Measurements from ENCODE around the gene PCDHGA5.
"Not testable (repeated sequence)": the region's sequence is repeated elsewhere in the genome, so short reads cannot be mapped to it uniquely, and the experiment has no call there.

The PCDHGA5 gene

GRCh38 chr5:141363952-141364660 lies at the start of gene PCDHGA5:
PCDHGA5 (plus strand) TSS chr5:141364162; CDS start chr5:141364331, 169 bp downstream.
- DNase-seq: no peak

GRCh38 chr5:141316963-141317362 lies 47.0 kb upstream of the PCDHGA5 start:
- DNase-seq: not testable (repeated sequence)

GRCh38 chr5:141319202-141319601 lies 44.8 kb upstream of the PCDHGA5 start:
- no peak for DNase-seq

GRCh38 chr5:141319699-141320098 lies 44.3 kb upstream of the PCDHGA5 start:
- DNase-seq: no peak

- peak; percentile 89 for DNase-seq
Measured at GRCh38 chr5:141320225-141321169, 43.5 kb upstream of the PCDHGA5 start, which contains the start of gene TAF7. TAF7 (minus strand) TSS chr5:141320784; CDS start chr5:141320044, 740 bp downstream.

- DNase-seq: no peak
Measured at GRCh38 chr5:141322261-141322660, 41.7 kb upstream of the PCDHGA5 start.

GRCh38 chr5:141326088-141326854 lies 37.7 kb upstream of the PCDHGA5 start:
- peak; percentile 55 for DNase-seq

- no peak for DNase-seq
Measured at GRCh38 chr5:141328231-141328630, 35.7 kb upstream of the PCDHGA5 start.

- peak; percentile 14 for DNase-seq
Measured at GRCh38 chr5:141330299-141331080, 33.5 kb upstream of the PCDHGA5 start, which contains the start of gene PCDHGA1. PCDHGA1 (plus strand) TSS chr5:141330514.

- DNase-seq: not testable (repeated sequence)
Measured at GRCh38 chr5:141332571-141332970, 31.4 kb upstream of the PCDHGA5 start.

- DNase-seq: peak; percentile 4
Measured at GRCh38 chr5:141338538-141339306, 25.2 kb upstream of the PCDHGA5 start, which contains the start of gene PCDHGA2. PCDHGA2 (plus strand) TSS chr5:141338760.

- DNase-seq: not testable (repeated sequence)
Measured at GRCh38 chr5:141340781-141341354, 23.1 kb upstream of the PCDHGA5 start.

GRCh38 chr5:141342773-141343172 lies 21.2 kb upstream of the PCDHGA5 start:
- DNase-seq: no peak

GRCh38 chr5:141343242-141343952 lies 20.6 kb upstream of the PCDHGA5 start, which contains the start of gene PCDHGA3:
PCDHGA3 (plus strand) TSS chr5:141343829; CDS start chr5:141344034, 205 bp downstream.
- no peak for DNase-seq

- no peak for DNase-seq
Measured at GRCh38 chr5:141343953-141344463, 20.0 kb upstream of the PCDHGA5 start.

GRCh38 chr5:141345327-141345726 lies 18.6 kb upstream of the PCDHGA5 start:
- no peak for DNase-seq

- not testable (repeated sequence) for DNase-seq
Measured at GRCh38 chr5:141346017-141346416, 17.9 kb upstream of the PCDHGA5 start.

- DNase-seq: no peak
Measured at GRCh38 chr5:141349917-141350619, 13.9 kb upstream of the PCDHGA5 start, which contains the start of gene PCDHGB1. PCDHGB1 (plus strand) TSS chr5:141350099; CDS start chr5:141350261, 162 bp downstream.

- no peak for DNase-seq
Measured at GRCh38 chr5:141351591-141351990, 12.4 kb upstream of the PCDHGA5 start.
